Mucosa of rectum (tissue), 2 donors: ENCODE results near the gene NPIPA3.
"Not testable (repeated sequence)": the region's sequence is repeated elsewhere in the genome, so short reads cannot be mapped to it uniquely, and the experiment has no call there.

Experiments used
- H3K27ac ChIP-seq, 2 donors: one replicate each; pipeline ENCODE4 v1.7.0; 2013; ENCODE audit warnings: inconsistent platforms in 2 of 2, low read depth in 2 of 2, low read length in 2 of 2
- H3K27me3 ChIP-seq, 2 donors: one replicate each; pipeline ENCODE4 v1.7.0; 2013; ENCODE audit warnings: low read length in 2 of 2; ENCODE audit not compliant: control insufficient read depth in 2 of 2, insufficient read depth in 2 of 2
- H3K36me3 ChIP-seq, 2 donors: one replicate each; pipeline ENCODE4 v1.7.0; 2013; ENCODE audit warnings: low read length in 2 of 2; ENCODE audit not compliant: control insufficient read depth in 2 of 2, insufficient read depth in 2 of 2
- H3K4me1 ChIP-seq, 2 donors: one replicate each; pipeline ENCODE4 v1.7.0; 2013; ENCODE audit warnings: low read length in 2 of 2, mild to moderate bottlenecking in 1 of 2; ENCODE audit not compliant: control insufficient read depth in 2 of 2, insufficient read depth in 2 of 2
- H3K4me3 ChIP-seq, 2 donors: one replicate each; pipeline ENCODE4 v1.7.0; 2013; ENCODE audit warnings: low read length in 2 of 2
- H3K9ac ChIP-seq, 2 donors: one replicate each; pipeline ENCODE4 v1.7.0; 2013; ENCODE audit warnings: low read length in 2 of 2, low read depth in 1 of 2, mild to moderate bottlenecking in 1 of 2
- H3K9me3 ChIP-seq, 2 donors: one replicate each; pipeline ENCODE4 v1.7.0; 2013; ENCODE audit warnings: low read length in 2 of 2; ENCODE audit not compliant: control insufficient read depth in 2 of 2
- donor health status: healthy.
- donor health status: Normal muscosa, but diverticular disease.

The NPIPA3 gene

GRCh38 chr16:14742273-14743128 is 39.3 kb downstream of the NPIPA3 start, which contains the start of gene NPIPA2:
TSS of gene NPIPA2 (plus strand) at chr16:14742533. CDS start at chr16:14748066, 5,533 bp downstream.
- H3K27ac ChIP-seq, H3K36me3 ChIP-seq, H3K4me3 ChIP-seq, H3K9ac ChIP-seq, H3K9me3 ChIP-seq, H3K27me3 ChIP-seq, H3K4me1 ChIP-seq: not testable (repeated sequence)

DNA sequence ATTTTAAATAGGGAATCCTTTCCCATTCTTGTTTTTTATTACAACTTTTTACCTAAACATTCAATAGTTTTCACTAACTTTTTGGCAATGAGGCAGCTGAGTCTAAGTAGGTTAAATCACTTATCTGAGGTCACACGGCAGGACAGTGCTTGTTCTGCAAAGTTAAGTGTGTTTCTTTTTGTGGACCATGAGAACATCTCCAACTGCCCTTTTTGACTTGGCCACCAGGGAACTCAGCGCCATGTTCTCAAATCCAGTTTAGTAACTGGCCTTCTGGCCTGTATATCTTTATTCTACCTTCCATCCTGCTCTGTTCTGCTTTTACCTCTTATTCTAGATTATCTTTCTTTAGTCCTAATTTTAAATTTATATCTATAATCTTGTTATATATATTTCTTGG is 70.4 kb downstream of the NPIPA3 start:
- H3K36me3 ChIP-seq, H3K27ac ChIP-seq, H3K4me1 ChIP-seq, H3K27me3 ChIP-seq, H3K4me3 ChIP-seq, H3K9ac ChIP-seq, H3K9me3 ChIP-seq: not testable (repeated sequence)

GRCh38 chr16:14775624-14776023 is 72.4 kb downstream of the NPIPA3 start:
- not testable (repeated sequence) for H3K4me3 ChIP-seq, H3K9ac ChIP-seq, H3K27ac ChIP-seq, H3K36me3 ChIP-seq, H3K9me3 ChIP-seq, H3K4me1 ChIP-seq, H3K27me3 ChIP-seq
